Panc1 (cell line): ENCODE measurements around the gene NR3C1. TPM values are rescaled to one million over a fixed set of nuclear protein-coding genes. Genes with fewer than 3 reads are reported as not detected.

Source experiments
- ATAC-seq: fragments of 200-7000 bp; cut with Tn5 transposase; 2 replicates; pipeline ENCODE4 v1.9.1; 2020; ENCODE audit warnings: mild to moderate bottlenecking, moderate library complexity
- BruUV-seq: library from RNA; stranded (reverse); fragments of 400-500 nt; replicated peaks from 2 replicates; lab custom pipeline; 2021; lab: Mats Ljungman, UMichigan
- CTCF ChIA-PET: fragments of 300-600 bp; sonication (Branson Sonifier 250); formaldehyde crosslinking; loops from one replicate; lab custom pipeline; 2022; ENCODE audit warnings: antibody characterized with exemption; lab: Charles Lee
- POLR2A ChIA-PET: fragments of 300-600 bp; sonication (Branson Sonifier 250); formaldehyde crosslinking; loops from one replicate; lab custom pipeline; 2022; ENCODE audit warnings: antibody characterized with exemption; lab: Charles Lee
- DNase-seq: peaks from one replicate; pipeline ENCODE4 v3.0.0-alpha.2; 2010; ENCODE audit warnings: low read depth, low spot score
- H3K27ac ChIP-seq: 2 replicates; pipeline ENCODE4 v1.5.1; 2011; ENCODE audit warnings: mild to moderate bottlenecking, low read length, inconsistent platforms
- H3K27me3 ChIP-seq: fragments of 200-500 bp; sonication (Bioruptor generic); 2 replicates; pipeline ENCODE4 v1.6.0; 2014; ENCODE audit warnings: low read length, inconsistent platforms; ENCODE audit not compliant: control insufficient read depth, insufficient read depth
- H3K36me3 ChIP-seq: fragments of 200-500 bp; sonication (Bioruptor generic); 2 replicates; pipeline ENCODE4 v1.5.1; 2014; ENCODE audit warnings: inconsistent platforms, mild to moderate bottlenecking, low read length, moderate library complexity; ENCODE audit not compliant: control insufficient read depth, insufficient read depth
- H3K4me1 ChIP-seq: 2 replicates; pipeline ENCODE4 v1.5.1; 2011; ENCODE audit warnings: inconsistent platforms, mild to moderate bottlenecking, low read length, moderate library complexity; ENCODE audit not compliant: control insufficient read depth, insufficient read depth
- H3K4me3 ChIP-seq, 2 experiments: 2 replicates each; pipeline ENCODE4 v1.5.1; 2011 to 2012; ENCODE audit warnings: low read depth in 2 of 2, low read length in 2 of 2, mild to moderate bottlenecking in 2 of 2, inconsistent platforms in 1 of 2, moderate library complexity in 1 of 2
- H3K9me3 ChIP-seq: fragments of 200-500 bp; sonication (Bioruptor generic); 2 replicates; pipeline ENCODE4 v1.5.1; 2014; ENCODE audit warnings: low read depth, mild to moderate bottlenecking, inconsistent platforms, low read length, moderate library complexity; ENCODE audit not compliant: control insufficient read depth, insufficient read depth
- POLR2AphosphoS5 ChIP-seq: IDR thresholded peaks from 2 replicates; pipeline ENCODE4 v1.6.1; 2012; ENCODE audit warnings: mild to moderate bottlenecking, low read depth, low read length, moderate library complexity
- REST ChIP-seq, 2 experiments: IDR thresholded peaks; 2 replicates each; pipeline ENCODE4 v1.6.1; 2011 to 2012; ENCODE audit warnings: low read depth in 2 of 2, control low read depth in 1 of 2, low read length in 1 of 2, mild to moderate bottlenecking in 1 of 2, moderate library complexity in 1 of 2; ENCODE audit not compliant: insufficient read depth in 1 of 2
- SIN3A ChIP-seq: IDR thresholded peaks from 2 replicates; pipeline ENCODE4 v1.6.1; 2012; ENCODE audit warnings: low read depth, mild to moderate bottlenecking, low read length, moderate library complexity, borderline replicate concordance; ENCODE audit not compliant: insufficient read depth
- TCF7L2 ChIP-seq: IDR thresholded peaks from 2 replicates; pipeline ENCODE4 v1.6.1; 2011; ENCODE audit warnings: mild to moderate bottlenecking, low read depth, low read length, inconsistent platforms
- in situ Hi-C: cut with HindIII; loops from 2 replicates; pipeline ENCODE4 v1.10.0; 2016; ENCODE audit warnings: low sequenced_read_pairs, low pct_unique_long_range_greater_than_20kb
- intact Hi-C: fragments of 100-400 bp; cut with micrococcal nuclease; formaldehyde crosslinking; loops from one replicate; pipeline ENCODE4 v1.10.0; 2022; ENCODE audit not compliant: unreplicated experiment
- total RNA-seq: library from RNA; stranded (reverse); gene quantifications from one replicate; pipeline ENCODE4 v1.2.1, GENCODE V29; 2021; ENCODE audit not compliant: unreplicated experiment
- TF ChIP-seq, protein P1 (sequence below): fragments of 450-650 bp; IDR thresholded peaks from 2 replicates; pipeline ENCODE4 v1.5.1; 2017; ENCODE audit warnings: mild to moderate bottlenecking

Gene NR3C1
- total RNA-seq, 1 experiment from 2014 or later = 52.6 TPM

- TF ChIP-seq, protein P1, sequence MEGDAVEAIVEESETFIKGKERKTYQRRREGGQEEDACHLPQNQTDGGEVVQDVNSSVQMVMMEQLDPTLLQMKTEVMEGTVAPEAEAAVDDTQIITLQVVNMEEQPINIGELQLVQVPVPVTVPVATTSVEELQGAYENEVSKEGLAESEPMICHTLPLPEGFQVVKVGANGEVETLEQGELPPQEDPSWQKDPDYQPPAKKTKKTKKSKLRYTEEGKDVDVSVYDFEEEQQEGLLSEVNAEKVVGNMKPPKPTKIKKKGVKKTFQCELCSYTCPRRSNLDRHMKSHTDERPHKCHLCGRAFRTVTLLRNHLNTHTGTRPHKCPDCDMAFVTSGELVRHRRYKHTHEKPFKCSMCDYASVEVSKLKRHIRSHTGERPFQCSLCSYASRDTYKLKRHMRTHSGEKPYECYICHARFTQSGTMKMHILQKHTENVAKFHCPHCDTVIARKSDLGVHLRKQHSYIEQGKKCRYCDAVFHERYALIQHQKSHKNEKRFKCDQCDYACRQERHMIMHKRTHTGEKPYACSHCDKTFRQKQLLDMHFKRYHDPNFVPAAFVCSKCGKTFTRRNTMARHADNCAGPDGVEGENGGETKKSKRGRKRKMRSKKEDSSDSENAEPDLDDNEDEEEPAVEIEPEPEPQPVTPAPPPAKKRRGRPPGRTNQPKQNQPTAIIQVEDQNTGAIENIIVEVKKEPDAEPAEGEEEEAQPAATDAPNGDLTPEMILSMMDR = no peak
- TF ChIP-seq REST (IDR thresholded peaks at IDR 0.05; ENCODE audit: insufficient read depth in 1 of 2, low read depth in 2 of 2, low read length in 1 of 2) (no peak), SIN3A (no peak), POLR2AphosphoS5 (no peak), TCF7L2 (no peak)
- Histone ChIP-seq H3K4me3 (no peak overlapping the region), H3K9me3 (no peaks in the 10 kb centered on the region), H3K27me3 (no peaks in the 10 kb centered on the region), H3K4me1 (peaks cover 8% of the 10 kb centered on the region; the same call in 1 of the 2 replicates), H3K36me3 (no peaks in the 10 kb centered on the region), H3K27ac (peak overlapping the region; percentile 63; the same call in 1 of the 2 replicates)
- no TSS peak for BruUV-seq
- intact Hi-C loops (no loop called here), in situ Hi-C loops (no loop called here)
- DNase-seq (no peak), ATAC-seq (no peak)
- ChIA-PET CTCF (no interaction called here), POLR2A (no interaction called here)
Measured at GRCh38 chr5:143416411-143416810, 12.9 kb upstream of the NR3C1 start.

GRCh38 chr5:143413958-143414669, 10.6 kb upstream of the NR3C1 start:
- BruUV-seq = no TSS peak
- intact Hi-C loops = no loop called here
- Histone ChIP-seq H3K4me1 (peaks cover 8% of the 10 kb centered on the region; the same call in 1 of the 2 replicates), H3K4me3 (no peak overlapping the region), H3K9me3 (no peaks in the 10 kb centered on the region), H3K27me3 (no peaks in the 10 kb centered on the region), H3K36me3 (no peaks in the 10 kb centered on the region), H3K27ac (no peak overlapping the region)
- ChIA-PET CTCF (no interaction called here), POLR2A (no interaction called here)
- no peak for TF ChIP-seq REST (IDR thresholded peaks at IDR 0.05; ENCODE audit: insufficient read depth in 1 of 2, low read depth in 2 of 2, low read length in 1 of 2)
- no peak for TF ChIP-seq SIN3A
- no peak for TF ChIP-seq TCF7L2
- no peak for TF ChIP-seq POLR2AphosphoS5
- TF ChIP-seq, protein P1 = no peak
- no peak for ATAC-seq
- no peak for DNase-seq
- in situ Hi-C loops = no loop called here
